Epithelial cell of proximal tubule (primary cell): ENCODE measurements around the gene CCDC201. TPM values are rescaled to one million over a fixed set of nuclear protein-coding genes. Genes with fewer than 3 reads are reported as not detected.
"Not testable (repeated sequence)": the region's sequence is repeated elsewhere in the genome, so short reads cannot be mapped to it uniquely, and the experiment has no call there.

Experiments used
- DNase-seq: peaks from one replicate; pipeline ENCODE4 v3.0.0-alpha.2; 2011; ENCODE audit warnings: low read depth
- H3K4me3 ChIP-seq: 2 replicates; pipeline ENCODE4 v1.5.1; 2011; ENCODE audit warnings: low read depth, mild to moderate bottlenecking, low read length
- total RNA-seq: library from RNA; depleted of rRNA; stranded (reverse); fragments of >200 nt; gene quantifications from 2 replicates; pipeline ENCODE4 v1.2.3, GENCODE V29; 2015
- TF ChIP-seq, protein P1 (sequence below): conservative IDR thresholded peaks from 2 replicates; pipeline ENCODE4 v1.5.1; 2012; ENCODE audit warnings: low read depth, mild to moderate bottlenecking, low read length

CCDC201 gene
- total RNA-seq, 1 donor from 2014 or later = not detected

DNA sequence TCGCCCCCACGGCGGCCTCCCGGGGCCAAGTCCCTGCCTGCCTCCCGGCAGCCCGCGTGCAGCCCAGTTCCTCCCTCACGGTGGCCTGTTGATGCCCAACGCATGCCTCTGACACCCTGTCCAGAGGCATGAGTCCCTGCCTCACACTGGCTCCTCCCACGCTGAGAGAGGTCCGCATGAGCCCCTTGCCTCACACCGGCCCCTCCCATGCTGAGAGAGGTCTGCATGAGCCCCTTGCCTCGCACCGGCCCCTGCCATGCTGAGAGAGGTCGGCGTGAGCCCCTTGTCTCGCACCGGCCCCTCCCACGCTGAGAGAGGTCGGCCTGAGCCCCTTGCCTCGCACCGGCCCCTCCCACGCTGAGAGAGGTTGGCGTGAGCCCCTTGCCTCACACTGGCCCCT is 59.9 kb downstream of the CCDC201 start:
- no peak overlapping the region for H3K4me3 ChIP-seq
- TF ChIP-seq, protein P1, sequence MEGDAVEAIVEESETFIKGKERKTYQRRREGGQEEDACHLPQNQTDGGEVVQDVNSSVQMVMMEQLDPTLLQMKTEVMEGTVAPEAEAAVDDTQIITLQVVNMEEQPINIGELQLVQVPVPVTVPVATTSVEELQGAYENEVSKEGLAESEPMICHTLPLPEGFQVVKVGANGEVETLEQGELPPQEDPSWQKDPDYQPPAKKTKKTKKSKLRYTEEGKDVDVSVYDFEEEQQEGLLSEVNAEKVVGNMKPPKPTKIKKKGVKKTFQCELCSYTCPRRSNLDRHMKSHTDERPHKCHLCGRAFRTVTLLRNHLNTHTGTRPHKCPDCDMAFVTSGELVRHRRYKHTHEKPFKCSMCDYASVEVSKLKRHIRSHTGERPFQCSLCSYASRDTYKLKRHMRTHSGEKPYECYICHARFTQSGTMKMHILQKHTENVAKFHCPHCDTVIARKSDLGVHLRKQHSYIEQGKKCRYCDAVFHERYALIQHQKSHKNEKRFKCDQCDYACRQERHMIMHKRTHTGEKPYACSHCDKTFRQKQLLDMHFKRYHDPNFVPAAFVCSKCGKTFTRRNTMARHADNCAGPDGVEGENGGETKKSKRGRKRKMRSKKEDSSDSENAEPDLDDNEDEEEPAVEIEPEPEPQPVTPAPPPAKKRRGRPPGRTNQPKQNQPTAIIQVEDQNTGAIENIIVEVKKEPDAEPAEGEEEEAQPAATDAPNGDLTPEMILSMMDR = no peak
- no peak for DNase-seq

DNA sequence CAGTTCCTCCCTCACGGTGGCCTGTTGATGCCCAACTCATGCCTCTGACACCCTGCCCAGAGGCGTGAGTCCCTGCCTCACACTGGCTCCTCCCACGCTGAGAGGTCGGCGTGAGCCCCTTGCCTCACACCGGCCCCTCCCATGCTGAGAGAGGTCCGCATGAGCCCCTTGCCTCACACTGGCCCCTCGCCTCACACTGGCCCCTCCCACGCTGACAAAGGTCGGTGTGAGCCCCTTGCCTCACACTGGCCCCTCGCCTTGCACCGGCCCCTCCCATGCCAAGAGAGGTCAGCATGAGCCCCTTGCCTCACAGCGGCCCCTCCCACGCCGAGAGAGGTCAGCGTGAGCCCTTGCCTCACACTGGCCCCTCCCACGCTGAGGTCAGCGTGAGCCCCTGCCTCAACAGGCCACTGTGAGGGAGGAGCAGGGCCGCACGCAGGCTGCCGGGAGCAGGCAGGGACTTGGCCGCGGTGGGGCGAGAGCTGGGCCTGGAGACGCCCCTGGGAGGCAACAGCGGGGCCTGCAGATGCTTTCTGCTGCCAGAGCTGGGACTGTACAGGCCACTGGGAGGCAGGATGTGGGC is 61.1 kb downstream of the CCDC201 start:
- DNase-seq = not testable (repeated sequence)

DNA sequence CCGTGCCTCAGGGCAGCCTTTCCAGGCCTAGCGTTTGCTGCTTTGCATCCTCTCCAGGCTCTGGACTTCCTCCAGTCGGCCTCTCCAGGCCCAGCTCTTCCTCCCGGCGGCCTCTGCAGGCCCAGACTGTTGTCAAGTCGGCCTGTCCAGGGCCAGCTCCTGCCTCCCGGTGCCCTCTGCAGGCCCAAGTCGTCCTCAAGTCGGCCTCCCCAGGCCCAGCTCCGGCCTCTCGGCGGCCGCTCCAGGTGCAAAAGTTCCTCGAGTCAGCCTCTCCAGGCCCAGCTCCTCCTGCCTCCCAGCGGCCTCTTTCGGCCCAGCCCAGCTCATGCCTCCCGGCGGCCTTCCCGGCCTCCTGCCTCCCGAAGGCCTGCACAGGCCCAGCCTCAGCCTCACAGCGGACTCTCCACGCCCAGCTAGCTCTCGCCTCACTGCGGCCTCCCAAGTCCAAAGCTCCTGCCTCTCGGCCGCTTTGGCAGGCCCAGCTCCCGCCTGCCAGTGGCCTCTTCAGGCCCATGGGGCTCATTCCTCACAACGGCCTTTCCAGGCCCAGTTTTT is 62.4 kb downstream of the CCDC201 start:
- H3K4me3 ChIP-seq, DNase-seq: not testable (repeated sequence)

More for the DNA sequence above, 61.1 kb downstream of the CCDC201 start:
- not testable (repeated sequence) for H3K4me3 ChIP-seq

Other genes with a start within 250 kb of the CCDC201 start
- 4.6 and 16.5 TPM in 2 replicates for gene IGFBP1, start 15.4 kb upstream of the CCDC201 start, total RNA-seq
- gene IGFBP3, start 48.2 kb upstream of the CCDC201 start, total RNA-seq = 77.8 and 338 TPM in 2 replicates